HG03175 (cell line): ENCODE data around the gene WDR59.
"Not testable (repeated sequence)": the region's sequence is repeated elsewhere in the genome, so short reads cannot be mapped to it uniquely, and the experiment has no call there.

Source experiments
- ATAC-seq: cut with Tn5 transposase; IDR thresholded peaks from one replicate; pipeline ENCODE4 v1.9.1; 2021; ENCODE audit warnings: mild to moderate bottlenecking, moderate library complexity; ENCODE audit not compliant: unreplicated experiment

WDR59 gene

DNA sequence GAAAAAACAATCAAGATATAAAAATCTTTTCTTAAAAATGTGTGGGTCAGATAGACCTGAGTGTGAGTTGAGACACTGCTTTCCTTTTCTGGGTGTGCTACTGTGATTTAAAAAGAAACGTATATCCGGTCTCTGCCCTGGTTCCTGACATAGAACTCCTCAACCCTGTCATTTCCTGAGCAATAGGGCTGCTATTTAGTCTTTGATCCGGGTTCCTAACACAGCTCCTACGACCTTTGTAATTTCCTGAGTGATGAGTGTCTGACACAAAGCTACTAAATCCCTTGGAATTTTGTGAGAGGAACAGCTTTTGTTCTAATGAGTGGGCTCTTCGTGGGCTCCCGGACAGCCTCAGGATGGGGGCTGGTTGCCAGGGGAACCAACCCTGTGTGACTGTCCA lies 116.4 kb downstream of the WDR59 start:
- ATAC-seq = no peak

DNA sequence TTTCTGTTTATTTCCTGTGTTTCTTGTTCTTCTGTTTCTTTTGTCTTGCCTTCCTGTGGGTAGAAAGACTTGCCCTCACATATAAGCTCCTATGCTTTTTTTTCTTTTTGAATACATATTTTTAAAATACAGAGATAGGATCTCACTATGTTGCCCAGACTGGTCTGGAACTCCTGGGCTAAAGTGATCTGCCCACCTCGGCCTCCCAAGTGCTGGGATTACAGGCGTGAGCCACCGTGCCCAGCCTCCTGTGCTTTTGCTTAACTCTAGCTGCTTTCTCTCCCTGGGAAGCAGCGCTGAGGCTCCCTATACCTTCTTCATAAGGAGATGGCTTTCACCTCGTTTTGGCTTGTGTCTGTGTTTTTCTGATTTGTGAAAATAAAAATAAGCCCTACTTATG lies 116.9 kb downstream of the WDR59 start:
- ATAC-seq = no peak

DNA sequence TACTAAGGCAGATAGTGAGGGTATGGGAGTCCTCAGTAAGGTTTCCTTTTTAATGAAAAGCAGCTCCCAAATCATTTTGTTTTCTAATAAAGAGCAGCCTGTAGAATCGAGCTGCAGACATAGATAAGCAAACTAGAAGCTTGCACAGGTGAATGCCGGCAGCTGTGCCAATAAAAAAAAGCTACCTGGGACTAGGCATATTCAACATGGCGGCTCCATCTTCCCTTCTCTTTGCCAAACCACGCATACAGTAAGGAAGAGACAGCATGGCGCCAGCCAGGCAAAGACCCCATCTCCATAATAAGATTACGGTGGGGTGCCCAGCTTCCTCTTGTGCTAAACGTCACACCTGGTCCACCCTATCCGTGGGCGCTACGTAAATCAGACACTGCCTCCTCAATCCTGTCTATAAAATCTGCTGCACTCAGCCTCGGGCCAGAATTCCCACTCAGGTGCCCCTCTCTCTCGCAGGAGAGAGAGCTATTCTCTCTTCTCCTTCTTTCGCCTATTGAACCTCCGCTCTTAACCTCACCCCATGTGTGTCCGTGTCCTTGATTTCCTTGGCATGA lies 117.6 kb downstream of the WDR59 start:
- no peak for ATAC-seq

DNA sequence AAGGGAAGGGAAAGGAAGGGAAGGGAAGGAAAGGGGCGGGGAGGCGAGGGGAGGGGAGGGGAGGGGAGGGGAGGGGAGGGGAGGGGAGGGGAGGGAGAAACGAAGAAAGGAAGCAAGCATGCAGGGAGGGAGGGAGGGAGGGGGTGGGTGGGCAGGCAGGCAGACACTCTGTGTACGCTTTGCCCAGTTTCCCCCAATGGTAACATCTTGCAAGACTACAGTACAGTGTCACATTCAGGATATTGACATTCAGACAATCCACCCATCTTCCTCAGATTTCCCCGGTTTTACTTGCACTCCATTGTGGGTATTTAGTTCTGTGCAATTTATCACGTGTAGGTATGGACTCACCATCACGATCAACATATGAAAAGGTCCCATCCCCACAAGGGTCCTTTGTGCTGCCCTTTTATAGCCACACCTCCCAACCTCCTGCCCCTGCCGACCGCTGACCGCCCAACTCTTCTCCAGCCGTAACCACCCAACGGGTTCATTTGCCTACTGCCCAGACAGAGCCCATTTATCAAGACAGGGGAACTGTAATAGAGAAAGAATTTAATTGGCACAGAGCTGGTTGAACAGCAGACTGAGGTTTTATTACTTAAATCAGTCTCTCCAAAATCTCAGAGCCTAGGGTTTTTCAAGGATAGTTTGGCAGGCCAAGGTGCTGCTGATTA lies 118.9 kb downstream of the WDR59 start:
- no peak for ATAC-seq

DNA sequence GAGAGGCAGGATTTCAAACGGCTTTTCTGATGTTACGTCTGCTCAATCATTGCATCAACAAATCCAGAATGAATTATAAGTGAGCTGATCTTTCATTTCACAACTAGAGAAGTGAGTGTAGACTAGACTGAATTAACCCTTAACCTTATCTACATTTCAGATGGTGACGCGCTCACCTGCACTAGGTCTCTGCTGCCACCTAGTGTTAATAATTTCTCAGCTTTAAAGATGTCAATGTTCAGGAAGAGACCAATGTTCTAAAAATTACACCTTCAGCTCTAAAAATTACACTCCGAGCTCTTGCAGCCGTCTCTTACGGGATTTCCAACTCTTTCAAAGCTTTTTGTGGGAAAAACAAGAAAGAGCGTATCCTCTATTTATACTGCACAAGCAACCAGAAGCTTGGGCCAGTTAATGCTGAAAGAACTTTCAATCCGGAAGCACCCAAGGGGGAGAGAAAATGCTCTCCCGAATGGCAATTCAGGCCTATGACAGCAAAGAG lies 122.1 kb downstream of the WDR59 start:
- ATAC-seq = peak; percentile 70

DNA sequence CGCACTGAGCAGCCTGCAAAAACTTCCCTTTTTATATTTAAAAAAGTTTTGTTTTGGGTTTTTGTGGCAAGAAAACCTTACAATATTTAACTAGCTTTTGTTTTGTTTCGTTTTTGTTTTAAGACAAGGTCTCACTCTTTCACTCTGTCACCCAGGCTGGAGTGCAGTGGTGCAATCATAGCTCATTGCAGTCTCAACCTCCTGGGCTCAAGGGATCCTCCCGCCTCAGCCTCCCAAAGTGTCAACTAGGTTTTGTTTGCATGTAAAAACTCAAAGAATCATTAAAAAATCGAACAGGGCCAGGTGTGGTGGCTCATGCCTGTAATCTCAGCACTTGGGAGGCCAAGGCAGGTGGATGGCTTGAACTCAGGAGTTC lies 132.4 kb downstream of the WDR59 start:
- ATAC-seq = no peak

DNA sequence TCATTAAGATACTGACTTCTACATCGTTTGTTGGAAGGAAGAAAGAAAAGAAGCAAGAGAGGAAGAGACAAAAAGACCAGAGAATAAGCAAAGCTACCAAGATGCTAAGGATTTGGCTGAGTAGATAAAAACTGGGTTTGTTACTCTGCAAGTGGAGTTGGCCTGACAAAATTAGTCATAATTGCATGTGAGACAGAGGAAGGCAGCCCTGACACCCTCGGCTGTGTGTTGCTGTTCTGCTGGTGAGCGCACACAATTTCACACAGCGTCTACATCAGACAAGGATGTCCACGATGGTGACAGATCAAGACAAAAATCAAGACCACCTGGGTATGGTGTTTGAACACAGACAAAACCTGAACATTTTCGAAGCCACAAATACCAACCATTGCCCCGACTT lies 134.9 kb downstream of the WDR59 start:
- ATAC-seq = no peak

DNA sequence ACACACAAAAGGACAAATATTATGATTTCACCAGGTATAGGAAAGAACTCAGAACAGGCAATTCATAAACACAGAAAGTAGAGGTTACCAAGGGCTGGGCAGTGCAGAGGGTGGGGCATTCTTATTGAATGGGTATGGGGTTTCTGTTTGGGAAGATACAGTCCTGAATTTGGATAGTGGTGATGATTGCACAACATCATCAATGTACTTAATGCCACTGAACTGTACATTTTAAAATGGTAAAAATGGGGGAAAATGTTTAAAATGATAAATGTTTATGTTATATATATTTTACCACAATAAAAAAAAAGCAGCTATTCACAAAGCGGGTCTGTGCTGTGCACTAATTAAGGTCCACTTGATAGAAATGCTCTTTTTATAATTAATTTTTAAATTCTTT lies 137.7 kb downstream of the WDR59 start:
- no peak for ATAC-seq

DNA sequence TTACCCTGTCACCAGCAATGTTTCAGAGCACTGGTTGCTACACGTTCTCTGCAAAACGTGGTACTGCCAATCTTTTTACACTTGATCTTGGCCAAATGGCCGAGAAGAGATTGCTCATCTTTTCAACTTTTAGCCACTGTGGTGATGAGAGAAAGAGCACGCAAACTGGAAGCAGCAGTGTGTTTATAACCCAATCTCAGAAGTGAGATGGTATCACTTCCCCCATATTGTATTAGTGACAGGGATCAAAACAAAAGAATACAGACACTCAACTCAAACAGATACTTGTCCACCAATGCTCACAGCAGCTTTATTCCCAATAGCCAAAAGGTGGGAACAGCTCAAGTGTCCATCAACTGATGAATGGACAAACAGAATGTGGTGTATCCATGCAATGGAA lies 138.2 kb downstream of the WDR59 start:
- no peak for ATAC-seq

DNA sequence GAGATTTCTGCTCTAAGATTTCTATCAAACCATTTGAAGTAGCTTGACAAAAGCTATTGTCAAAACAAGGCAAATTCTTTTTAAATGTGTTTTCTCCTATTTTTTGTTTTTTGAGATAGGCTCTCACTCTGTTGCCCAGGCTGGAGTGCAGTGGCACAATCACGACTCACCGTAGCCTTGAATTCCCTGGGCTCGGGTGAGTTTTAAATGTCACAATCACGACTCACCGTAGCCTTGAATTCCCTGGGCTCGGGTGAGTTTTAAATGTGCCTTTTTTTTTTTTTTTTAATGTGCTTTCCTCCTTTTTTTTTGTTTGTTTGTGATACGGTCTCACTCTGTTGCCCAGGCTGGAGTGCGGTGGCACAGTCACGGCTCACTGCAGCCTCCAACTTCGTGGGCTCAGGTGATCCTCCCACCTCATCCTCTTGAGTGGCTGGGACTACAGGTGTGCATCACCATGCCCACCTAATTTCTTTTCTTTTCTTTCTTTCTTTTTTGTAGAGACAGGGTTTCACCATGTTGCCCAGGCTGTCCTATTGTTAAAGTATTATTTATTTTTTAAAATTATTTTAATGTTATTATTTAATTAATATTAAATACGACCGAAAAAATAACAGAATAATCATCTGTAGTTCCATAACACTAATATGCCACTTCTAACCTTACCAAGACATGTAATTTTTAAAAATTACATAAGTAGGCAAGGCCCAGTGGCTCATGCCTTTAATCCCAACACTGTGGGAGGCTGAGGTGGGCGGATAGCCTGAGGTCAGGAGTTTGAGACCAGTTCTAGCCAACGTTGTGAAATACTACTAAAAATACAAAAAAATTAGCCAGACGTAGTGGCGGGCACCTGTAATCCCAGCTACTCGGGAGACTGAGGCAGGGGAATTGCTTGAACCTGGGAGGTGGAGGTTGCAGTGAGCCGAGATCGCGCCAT lies 140.6 kb downstream of the WDR59 start:
- no peak for ATAC-seq

DNA sequence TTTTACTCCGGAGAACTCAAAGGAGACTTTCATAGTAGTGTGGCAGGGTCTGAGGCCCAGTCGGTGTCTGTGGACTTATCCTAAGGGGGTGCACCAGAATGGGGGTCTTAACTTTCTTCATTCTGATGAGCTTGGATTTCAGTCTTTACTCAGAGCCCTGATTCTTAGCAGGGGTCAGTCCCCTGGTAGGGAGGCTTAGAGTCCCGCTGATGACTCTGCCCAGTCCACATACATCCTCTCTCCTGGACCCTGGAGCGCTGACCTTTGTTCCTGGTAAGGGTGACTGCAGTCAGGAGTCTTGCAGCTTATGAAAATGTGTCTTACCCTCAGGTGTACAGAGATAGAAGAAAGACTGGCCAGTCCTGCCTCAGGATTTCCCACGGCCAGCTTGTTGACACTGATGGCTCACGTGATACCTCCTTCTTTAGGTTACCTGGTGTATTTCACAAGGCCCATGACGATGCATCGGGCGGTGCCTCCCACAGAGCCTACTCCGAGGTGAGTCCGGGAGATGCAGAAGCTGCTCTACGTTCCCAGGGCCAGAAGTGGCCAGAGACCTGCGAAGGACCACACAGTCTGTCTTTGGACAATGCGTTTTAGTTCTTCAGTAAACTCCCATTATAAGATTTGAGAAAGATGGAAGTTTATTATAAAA lies 141.4 kb downstream of the WDR59 start:
- ATAC-seq = not testable (repeated sequence)

DNA sequence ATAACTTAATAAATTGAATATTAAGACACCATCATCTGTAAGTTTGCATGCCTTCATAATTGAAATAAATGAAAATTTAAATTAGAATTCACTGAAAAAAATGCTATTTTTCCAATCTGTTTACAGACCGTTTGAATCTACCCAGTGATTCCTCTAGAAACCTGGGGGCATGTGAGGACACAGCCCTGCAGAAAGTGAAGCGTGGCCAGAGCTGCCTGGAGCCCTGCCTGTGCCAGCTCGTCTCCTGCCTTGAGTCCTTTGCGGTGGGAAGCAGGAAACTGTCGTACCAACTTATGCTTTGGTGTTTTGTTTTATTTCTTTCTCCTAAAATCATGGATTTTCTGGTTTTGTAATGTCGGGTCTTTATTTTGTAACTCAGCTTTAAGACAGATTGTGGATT lies 142.5 kb downstream of the WDR59 start:
- ATAC-seq = no peak

DNA sequence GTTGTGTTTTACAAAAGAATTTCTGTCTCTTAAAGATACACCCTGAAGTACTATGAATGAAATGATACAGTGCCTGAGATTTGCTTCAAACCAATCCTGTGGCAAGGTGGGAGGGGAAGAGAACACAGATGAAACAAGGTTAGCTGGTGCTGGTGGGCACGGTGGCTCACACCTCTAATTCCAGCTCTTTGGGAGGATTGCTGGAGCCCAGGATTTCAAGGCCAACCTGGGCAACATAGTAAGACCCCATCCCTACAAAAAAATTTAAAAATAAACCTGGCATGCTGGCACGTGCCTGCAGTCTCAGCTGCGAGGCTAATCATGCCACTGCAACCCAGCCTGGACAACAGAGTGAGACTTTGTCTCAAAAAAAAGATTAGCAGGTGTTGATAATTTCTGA lies 143.0 kb downstream of the WDR59 start:
- ATAC-seq = no peak

DNA sequence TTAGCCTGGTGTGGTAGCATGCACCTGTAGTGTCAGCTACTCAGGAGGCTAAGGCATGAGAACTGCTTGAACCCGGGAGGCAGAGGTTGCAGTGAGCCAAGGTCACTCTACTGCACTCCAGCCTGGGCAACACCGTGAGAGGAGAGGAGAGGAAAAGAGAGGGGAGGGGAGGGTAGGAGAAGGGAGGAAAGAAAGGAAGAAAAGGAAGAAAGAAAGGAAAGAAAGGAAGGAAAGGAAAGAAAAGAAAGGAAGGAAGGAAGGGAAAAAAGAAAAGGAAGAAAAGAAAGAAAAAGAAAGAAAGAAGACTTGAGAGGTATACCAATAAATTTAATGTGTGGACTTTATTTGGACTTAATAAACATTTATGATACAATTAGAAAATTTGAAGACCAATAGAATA lies 143.5 kb downstream of the WDR59 start:
- no peak for ATAC-seq

DNA sequence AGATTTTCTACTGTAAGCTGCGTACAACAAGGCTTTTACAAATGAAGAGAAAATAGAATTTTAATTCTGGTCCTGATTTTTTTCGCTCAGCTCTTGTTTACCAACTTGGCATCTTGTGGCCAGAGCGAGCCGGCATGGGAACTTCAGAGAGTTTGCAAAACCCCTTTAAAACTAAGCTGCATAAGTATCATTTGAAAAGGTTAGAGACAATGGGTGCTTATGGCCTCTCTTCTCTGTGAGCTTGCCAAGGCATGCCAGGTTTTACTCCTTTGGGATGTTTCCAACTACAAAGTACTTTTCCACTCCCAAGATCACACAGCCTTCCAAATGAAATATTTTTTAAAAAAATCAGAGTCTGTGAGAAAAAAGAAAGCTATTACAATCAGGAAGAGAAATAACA lies 147.9 kb downstream of the WDR59 start:
- no peak for ATAC-seq

DNA sequence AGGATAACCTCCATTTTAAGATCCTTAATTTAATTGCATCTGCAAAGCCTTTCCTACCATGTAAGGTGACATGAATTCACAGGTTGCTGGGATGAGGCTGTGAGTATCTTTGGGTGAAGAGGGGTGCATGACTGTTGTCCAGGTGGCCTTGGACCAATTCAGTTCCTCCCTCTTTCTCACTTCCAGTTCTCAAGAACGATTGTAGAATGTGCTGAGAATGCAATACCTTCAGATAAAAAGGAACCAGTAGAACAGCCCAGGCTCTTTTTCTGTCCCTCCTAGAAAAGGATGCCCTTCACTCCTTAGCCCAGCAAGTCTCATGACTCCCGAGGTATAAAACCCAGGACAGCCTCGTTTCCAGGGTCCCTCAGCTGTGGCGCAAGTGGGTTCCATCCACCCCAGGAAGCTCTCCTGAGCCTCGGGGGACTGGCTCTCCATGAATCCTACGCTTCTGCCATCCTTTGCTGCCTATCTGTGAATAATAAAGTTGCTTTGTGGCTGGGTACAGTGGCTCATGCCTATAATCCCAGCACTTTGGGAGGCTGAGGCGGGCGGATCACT lies 148.7 kb downstream of the WDR59 start:
- no peak for ATAC-seq

DNA sequence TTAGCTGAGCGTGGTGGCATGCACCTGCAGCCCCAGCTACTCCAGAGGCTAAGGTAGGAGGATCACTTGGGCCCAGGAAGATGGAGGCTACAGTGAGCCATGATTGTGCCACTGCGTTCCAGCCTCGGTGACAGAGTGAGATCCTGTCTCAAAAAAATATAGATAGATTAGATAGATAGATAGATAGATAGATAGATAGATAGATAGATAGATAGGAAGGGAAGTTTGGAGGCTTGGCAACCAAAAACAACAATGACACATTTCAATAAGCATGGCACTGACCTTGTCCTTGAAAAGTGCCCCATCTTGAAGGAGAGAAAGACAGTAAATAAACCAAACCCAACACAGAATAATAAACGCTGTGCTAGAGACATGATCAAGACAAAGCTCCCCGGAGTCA lies 152.7 kb downstream of the WDR59 start:
- ATAC-seq = no peak

DNA sequence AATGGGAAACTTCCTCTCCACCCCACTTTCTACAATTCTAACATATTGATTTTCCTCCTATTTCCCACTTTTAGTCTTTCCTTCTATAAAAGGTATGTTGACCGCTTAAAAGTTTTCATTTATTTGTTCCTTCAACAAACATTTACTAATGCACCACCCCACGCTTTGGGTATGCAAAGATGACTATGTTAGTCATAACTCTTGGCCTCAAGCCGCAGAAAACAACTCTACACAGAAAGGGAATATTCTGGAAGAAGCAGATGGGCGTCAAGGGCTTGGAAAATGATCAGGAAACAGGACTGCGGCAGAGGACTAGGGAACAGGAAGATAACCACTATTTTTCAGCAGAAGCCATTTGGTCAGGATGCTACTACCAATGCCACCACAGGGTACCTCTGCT lies 153.5 kb downstream of the WDR59 start:
- ATAC-seq = no peak

DNA sequence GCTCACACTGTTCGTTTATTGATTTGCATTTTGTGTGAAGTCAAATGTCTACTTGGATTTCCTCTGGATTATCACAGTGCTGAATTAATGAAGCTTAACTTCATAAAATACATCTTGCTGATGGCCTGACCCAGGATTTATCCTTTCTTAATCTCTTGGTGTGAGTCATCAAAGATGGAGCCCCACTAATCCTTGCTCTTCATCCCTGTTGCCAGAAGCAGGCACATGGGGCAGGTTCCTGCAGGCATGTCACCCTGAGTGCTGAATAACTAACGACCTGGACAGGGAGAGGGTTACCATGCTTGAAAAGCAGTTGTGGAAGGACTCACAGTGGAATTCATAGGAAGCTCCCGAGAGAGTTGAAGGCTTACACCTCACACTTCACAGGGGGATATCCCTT lies 154.3 kb downstream of the WDR59 start:
- ATAC-seq = no peak

DNA sequence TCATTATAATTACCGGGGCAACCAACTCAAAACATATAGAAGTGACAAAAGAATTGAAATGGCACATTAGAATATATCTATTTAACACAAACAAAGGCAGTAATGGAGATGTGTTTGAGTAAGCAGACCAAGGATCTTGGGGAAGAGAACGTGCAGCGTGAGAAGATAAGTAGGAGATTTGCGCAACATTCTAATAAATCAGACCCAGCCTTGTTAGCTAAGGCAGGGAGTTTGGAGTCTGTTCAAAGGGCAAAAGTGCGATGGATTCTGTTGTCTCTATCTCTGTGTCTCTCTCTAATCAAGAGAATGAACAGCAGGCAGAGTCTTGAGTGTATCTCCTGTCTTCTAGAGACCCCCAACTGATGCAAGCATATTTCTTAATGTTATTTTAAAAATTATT lies 155.3 kb downstream of the WDR59 start:
- no peak for ATAC-seq

DNA sequence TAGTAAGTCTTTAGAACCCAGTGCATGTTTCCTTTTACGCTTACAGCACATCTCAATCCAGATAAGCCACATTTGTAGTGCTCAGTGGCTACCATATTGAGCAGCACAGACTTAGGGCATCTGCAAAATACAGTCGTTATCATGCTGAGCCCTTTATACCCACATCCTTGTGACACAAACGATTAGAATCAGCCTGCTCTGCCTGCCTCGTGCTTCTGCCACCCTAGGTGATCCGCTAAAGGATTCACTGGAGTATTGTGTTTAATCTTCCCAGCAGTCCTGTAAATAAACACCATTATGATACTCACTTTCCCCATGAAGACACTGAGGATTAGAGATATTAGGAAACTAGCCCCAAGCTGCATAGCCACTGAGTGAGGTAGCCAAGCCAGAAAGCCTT lies 159.0 kb downstream of the WDR59 start:
- no peak for ATAC-seq
